GM03348 (cell line): ENCODE measurements around the gene CLIC2.
"Not testable (repeated sequence)": the region's sequence is repeated elsewhere in the genome, so short reads cannot be mapped to it uniquely, and the experiment has no call there.

Experiments used
- DNase-seq: peaks from one replicate; pipeline ENCODE4 v3.0.0; 2012; ENCODE audit warnings: low spot score

CLIC2 gene

DNA sequence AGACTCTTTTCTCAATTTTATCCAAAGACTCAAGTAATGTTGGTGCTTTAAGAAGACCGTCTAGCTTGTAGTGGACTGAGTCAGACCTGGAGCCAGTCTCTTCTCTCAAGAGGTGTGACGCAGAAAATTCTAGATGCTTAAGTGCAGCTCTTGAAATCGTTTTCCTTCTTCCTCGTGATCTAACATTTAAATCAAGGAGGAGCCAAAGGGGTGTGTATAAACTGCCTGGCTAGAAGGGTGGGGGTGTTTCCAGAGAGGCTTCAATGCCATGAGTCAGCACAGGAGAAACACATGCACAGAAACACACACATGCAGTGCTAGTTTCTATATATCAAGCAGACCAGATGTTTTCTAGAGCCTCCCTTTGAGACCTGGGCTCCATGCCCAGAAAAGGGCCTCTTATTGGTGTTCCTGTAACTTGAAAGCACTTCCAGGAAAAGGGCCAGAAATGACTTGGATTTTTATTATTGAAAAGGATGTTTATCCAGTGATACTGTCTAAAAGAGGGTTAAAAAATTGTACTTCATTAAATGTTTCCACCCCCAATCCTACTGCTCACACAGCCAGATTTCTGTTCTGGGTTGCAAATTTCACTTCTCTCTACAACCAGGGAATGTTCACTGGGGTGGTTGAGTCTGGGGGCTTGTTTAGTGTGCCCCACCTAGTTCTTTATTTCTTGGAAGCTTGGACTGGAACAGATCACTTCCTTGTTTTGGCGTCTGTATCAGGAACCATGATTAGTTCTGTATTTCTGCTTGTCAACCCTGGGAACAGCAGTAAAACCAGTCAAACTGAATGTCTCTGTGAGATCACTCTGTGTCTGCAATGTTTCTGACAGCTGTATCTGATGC, at the start of gene CLIC2:
Gene CLIC2, minus strand, starts transcription at position 129 of the 851 bp plus-strand sequence. CDS start 187 bp downstream, outside the sequence.
- peak; percentile 27 for DNase-seq

DNA sequence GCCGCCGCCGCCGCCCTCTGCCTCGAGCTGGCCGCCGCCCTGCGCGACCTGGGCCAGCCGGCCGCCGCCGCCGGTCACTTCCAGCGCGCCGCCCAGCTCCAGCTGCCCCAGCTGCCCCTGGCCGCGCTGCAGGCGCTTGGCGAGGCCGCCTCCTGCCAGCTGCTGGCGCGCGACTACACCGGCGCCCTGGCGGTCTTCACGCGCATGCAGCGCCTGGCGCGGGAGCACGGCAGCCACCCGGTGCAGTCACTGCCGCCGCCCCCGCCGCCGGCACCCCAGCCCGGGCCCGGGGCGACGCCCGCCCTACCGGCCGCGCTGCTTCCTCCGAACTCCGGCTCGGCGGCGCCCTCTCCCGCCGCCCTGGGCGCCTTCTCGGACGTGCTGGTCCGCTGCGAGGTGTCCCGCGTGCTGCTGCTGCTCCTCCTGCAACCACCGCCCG, 48.1 kb upstream of the CLIC2 start:
- DNase-seq: not testable (repeated sequence)

DNA sequence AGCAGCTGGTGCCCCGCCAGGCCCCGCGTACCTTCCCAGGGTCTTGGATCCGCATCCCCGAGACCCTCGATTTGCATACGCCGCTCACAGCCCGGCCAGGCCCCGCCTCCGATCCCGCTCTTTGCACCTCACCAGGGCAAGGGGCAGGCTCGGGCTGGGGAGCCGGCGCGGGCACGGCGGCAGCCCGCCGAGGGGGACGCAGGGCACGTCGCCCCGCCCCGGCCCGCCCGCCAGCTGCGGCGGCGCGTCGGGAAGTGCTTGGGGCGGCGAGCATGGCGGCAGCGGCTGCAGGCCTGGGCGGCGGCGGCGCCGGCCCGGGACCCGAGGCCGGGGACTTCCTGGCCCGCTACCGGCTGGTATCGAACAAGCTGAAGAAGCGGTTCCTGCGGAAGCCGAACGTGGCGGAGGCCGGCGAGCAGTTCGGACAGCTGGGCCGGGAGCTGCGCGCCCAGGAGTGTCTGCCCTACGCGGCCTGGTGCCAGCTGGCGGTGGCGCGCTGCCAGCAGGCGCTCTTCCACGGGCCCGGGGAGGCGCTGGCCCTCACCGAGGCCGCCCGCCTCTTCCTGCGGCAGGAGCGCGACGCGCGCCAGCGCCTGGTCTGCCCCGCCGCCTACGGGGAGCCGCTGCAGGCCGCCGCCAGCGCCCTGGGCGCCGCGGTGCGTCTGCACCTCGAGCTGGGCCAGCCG, 47.6 kb upstream of the CLIC2 start, which contains the start of gene F8A2:
Gene F8A2, plus strand, starts transcription at position 253 of the 686 bp plus-strand sequence. Its CDS starts 20 bp downstream, at position 273.
- not testable (repeated sequence) for DNase-seq

DNA sequence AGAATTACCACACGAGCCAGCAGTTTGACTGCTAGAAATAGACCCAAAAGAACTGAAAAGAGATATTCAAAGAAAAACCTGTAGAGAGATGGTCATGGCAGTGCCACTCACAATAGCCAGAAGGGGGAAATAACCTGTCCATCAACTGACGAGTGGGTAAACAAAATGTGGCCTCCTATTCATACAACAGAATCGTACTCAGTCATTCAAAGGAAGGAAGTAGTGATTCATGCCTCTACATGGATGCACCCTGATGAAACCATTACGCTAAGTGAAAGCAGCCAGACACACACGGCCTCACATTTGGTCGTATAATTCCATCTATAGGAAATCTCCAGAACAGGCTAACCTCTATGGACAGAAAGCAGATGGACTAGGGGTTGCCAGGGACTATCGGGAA, 45.4 kb upstream of the CLIC2 start:
- not testable (repeated sequence) for DNase-seq

DNA sequence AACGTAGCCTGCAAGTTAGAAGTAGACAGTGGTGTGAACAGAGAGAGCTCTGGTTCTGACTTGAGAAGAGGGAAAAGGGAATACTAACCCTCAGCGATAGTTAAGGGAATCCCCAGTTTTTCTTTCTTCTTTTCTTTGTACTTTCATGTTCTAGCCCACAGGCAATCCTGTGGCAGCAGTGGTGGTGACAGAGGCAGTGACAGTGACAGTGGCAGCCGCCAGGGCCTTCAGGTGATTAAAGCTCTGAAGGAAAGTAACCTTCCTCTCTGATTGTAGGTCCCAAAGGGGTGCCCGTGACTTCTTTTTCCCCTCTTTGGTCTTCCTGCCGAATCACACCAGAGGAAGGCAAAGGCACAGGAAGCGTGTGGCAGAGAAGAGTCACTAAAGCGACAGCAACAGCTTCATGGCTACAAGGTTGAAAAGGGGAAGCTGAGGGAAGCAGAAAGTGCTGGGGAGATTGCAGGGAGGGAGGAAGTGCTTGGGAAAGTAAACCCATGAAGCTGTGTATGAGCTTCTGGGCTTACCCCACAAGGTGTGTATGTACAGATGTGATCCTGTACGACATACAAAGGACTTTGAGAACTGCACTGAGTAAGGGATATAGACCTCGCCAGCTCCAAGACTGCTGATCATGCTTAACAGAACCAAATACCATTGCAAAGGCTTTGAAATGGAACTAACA, 39.5 kb upstream of the CLIC2 start:
- DNase-seq: not testable (repeated sequence)

DNA sequence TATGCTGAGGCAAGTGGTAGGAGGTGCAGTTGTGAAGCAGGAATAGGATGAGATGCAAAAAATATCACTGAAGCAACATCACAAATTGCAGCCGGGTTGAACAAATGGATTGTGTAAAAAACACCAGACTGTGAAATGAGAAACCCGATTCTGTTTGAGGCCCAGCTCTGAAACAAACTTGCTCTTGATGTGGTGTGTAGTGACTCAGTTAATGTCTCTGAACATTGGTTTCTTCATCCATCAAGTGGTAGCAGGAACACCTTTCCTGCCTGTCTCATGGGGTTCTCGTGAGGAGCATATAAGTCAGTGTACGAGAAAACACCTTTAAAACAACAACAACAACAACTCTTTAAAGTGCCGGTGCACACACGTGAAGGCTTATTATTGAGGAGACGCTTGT, 29.3 kb upstream of the CLIC2 start:
- not testable (repeated sequence) for DNase-seq

DNA sequence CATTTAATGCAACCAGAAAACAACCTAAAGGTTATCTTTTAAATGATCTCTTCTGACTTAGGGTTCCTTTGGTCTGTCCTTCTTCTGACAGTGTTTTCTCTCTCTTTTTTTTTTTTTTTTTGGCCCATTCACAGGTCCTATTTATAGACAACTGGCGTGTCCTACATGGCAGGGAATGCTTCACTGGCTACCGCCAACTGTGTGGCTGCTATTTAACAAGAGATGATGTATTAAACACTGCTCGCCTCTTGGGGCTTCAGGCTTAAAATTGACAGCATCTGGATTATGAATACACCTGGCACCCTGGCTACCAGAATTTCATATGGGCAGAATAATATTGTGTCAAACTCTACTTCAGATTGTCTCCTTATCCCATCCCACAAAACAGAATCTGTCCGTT, 15.0 kb upstream of the CLIC2 start:
- DNase-seq: not testable (repeated sequence)

DNA sequence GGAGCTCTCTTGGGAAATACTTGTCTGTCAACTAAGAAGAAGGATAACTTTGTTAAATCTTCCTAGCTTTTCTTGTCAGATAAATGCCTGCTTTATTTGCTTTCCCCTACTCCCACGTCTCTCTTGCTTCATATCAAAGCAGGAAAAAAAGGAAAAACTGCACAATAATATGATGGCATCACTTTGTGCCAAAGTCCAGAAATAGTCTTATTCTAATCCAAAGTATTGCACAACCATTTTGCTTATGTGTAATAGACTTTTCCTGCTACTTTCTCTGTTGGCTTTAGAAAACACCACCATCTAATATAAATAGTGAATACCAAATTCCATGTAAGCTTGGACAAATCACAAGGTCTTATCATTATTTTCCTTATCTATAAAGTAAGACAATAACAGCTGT, 11.3 kb upstream of the CLIC2 start:
- DNase-seq: not testable (repeated sequence)

DNA sequence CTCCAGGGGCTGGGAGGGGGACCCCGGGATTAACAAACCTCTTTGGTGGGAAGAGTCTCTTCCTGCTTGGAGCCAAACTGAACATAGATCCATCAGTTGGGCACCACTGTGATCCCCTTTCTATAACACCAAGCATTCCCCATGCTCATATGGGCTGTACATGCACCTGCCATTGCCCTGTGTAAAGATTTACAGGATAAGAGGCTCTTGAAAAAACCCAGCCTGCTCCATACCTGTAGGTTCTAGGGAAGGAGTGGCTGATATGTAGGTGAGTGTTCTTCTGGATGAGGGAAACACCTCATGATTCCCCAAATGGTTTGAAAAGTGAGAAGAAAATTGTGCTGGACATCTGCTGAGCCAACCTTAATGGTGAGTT, 911 bp upstream of the CLIC2 start:
- not testable (repeated sequence) for DNase-seq

DNA sequence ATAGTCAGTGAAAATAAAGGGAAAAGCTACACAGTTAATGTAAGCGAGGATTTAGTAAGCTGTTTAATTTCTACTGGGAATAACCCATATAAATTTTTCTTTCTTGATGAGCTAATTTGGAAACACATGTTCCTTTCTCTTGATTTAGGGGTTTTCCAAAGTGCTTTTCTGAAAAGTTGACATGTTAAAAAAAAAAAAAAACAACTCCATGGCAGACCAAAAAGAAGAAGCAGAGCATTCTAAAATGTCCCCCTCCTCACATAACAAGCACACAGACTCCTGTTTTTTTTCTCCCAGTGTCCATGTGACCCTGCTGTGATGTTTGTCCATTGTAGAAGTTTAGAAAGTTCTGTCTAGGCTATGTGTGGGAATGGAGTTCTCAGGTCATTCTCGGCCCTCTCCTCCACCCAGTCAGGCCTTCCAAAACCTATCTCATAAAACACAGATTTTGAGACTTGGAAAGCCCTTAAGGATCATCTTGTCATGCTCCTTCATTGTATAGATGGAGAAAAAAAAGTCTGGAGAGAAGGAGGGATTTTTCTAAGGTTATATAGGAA, 792 bp downstream of the CLIC2 start:
- DNase-seq: no peak

DNA sequence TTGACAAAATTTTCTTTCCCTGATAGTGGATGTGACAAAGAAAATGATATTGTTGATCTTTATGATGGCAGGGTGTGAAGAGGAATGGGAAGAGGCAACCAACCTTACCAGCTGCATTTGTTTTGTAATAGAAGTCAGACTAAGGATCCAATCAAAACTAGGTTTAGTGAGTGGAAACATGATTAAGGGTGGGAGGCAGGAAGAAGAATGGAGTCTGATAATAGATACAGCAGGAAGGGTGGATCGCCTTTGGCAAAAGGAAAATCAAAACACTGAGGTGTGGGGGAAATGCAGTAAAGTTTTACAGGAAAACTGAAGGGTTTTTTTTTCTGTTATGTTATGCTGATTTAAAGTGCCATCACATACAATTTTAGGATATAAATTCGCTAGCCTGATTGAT, 3.4 kb downstream of the CLIC2 start:
- no peak for DNase-seq

DNA sequence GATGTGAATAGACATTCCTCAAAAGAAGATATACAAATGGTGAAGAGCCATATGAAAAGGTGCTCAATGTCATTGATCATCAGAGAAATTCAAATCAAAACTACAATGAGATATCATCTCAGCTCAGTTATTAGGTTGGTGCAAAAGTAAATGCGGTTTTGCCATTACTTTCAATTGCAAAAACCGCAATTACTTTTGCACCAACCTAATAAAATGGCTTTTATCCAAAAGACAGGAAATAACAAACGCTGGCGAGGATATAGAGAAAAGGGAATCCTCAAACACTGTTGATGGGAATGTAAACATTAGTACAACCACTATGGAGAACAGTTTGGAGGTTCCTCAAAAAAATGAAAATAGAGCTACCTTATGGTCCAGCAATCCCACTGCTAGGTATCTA, 5.1 kb downstream of the CLIC2 start:
- no peak for DNase-seq

DNA sequence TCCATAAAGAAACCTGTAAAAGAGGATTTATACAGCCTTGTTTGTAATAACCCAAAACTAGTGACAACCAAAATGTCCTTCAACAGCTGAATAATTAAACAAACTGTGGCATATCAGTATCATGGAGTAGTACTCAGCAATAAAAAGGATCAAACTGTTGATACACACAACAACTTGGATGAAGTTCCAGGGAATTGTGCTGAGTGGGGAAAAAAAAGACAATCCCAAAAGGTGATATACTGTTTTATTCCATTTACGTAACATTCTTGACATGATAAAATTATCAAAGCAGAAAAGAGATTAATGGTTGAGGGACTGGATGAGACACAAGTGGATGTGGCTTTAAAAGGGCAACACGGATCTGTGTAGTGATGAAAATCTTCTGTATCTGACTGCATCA, 7.8 kb downstream of the CLIC2 start:
- no peak for DNase-seq

DNA sequence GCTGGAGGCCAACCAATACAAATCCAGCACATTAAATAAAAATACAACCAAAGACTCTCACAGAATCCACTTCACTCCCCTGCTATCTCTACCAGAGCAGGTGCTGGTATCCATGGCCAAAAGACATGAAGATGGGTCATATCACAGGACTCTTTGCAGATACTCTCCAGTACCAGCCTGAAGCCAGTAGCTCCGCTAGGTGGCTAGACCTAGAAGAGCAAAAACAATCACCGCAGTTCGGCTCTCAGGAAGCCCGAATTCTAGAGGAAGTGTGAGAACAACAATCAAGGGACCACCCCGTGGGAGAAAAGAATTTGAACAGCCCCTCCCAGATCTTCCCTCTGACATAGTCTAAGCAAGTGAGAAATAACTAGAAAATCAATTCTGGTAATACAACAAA, 20.2 kb downstream of the CLIC2 start:
- no peak for DNase-seq

DNA sequence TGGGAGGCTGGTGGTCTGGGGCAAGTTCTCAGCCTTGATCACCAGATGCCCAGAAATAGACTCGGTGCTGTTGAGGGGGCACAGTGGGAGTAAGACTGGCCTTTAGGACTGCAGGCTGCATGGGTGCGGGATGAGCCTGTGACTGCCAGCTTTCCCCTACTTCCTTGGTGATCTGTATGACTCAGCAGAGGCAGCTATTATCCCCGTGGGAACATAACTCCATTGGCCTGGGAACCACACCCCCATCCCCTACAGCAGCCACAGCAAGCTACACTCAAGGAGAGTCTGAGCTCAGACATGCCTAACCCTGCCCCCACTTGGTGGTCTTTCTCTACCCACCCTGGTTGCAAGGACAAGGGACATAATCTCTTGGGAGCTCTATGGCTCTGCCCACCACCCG, 20.6 kb downstream of the CLIC2 start:
- no peak for DNase-seq

DNA sequence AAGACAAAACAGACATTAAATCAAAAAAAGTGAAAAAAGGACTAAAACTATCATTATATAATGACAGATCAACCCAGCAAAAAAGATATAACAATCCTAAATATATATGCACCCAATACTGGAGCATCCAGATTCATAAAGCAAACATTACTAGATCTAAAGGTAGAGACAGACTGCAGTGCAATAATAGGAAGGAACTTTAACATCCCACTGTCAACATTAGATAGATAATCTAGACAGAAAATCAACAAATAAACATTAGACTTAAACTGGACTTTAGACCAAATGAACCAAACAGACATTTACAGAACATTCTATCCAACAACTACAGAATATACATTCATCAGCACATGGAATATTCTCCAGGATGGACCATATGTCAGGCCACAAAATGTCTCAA, 40.6 kb downstream of the CLIC2 start:
- DNase-seq: no peak

DNA sequence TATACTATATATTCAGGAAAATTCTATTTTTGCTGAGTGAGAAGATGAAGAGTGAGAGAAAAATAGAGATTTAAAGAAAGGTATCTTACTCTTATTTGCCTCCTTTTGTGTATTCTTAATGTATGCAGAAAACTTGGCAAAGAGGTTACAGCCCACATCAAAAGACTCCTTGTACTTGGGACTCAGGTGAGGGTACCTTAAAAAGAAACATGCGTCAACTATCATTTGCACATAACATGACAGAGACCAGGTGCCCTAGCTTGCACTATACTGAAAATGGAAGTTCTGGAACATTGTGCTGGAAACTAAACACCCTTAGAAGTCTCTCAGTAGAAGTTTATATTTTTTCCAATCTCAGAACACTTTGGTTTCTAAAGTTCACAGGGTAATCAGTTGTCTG, 54.5 kb downstream of the CLIC2 start:
- DNase-seq: no peak

DNA sequence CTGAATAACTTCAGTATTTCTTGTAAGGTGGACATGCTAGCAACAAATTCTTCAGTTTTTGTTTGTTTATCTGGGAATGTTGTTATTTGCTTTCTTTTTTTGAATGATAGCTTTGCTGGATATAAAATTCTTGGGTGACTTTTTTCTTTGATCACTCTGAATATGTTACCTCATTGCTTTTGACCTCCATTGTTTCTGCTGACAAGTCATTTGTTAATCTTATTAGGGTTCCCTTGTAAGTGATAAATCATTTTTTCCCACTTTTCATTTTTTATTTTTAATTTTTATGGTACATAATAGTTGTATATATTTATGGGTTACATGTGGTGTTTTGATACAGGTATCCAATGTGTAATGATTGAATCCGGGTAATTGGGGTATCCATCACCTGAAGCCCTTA, 63.4 kb downstream of the CLIC2 start:
- DNase-seq: no peak

DNA sequence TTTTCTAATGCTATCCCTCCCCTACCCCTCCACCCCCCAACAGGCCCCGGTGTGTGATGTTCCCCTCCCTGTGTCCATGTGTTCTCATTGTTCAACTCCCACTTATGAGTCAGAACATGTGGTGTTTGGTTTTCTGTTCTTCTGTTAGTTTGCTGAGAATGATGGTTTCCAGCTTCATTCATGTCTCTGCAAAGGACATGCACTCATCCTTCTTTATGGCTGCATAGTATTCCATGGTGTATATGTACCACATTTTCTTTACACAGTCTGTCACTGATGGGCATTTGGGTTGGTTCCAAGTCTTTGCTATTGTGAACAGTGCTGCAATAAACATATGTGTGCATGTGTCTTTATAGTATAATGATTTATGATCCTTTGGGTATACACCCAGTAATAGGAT, 66.4 kb downstream of the CLIC2 start:
- not testable (repeated sequence) for DNase-seq

DNA sequence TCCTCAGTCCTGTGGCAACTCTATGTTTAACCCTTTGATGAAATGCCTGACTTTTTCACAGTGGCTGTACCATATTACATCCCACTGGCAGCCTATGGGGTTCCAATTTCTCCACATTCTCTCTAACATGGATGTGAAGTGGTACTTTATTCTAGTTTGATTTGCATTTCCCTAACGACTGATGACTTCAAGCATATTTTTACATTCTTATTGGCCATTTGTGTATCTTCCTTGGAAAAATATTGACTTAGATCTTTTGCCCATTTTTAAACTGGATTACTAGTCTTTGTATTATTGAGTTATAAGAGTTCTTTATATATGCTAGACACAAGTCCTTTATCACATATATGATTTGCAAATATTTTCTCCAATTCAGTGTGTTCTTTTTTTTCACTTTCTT, 68.0 kb downstream of the CLIC2 start:
- no peak for DNase-seq

DNA sequence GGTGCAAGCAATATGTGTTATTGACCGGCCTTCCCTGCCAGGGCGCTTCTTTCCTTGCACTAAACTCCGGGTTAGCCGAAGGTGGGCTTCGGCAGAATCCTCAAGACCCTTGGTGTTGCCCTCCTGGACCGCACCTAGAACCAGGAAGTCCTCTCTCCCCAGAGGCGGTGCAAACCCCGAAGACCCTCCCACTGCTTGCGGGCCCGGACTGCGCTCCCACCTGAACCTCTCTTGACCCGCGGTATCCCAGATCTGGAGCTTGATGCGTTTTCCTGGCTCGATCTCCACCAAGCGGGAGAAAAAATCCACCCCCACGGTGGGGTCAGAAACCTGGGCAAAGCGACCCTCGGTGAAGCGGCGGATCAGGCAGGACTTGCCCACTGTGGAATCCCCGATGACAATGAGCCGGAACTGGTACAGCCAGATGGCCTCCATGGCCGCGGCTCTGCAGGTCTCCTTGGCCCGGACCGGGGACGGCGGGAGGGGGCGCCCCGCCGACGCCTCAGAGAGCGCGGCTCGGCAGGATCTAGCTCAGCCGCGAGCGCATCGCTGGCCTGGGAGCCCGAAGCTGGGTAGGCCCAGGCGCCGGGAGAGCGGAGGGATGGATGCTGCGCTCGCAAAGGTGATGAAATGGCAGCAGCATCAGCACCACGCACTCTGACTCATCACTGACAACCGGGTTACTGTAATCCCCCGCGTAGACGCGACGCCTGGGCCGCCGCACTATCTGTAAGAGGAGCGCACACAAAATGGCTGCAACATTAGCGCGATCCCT, 70.4 kb downstream of the CLIC2 start, which contains the start of gene RAB39B:
Gene RAB39B, minus strand, starts transcription at position 638 of the 775 bp plus-strand sequence. Its CDS starts 203 bp downstream, at position 435.
- peak; percentile 56 for DNase-seq
